Activated CD4-positive, alpha-beta T cell treated with anti-CD3 and anti-CD28 coated beads for 36 hours (primary cell): ENCODE data around the gene RIMOC1. TPM values are rescaled to one million over a fixed set of nuclear protein-coding genes. Genes with fewer than 3 reads are reported as not detected.
A peak's percentile ranks its signal among the peaks of the same experiment; 100 is the strongest.
"Not testable (repeated sequence)": the region's sequence is repeated elsewhere in the genome, so short reads cannot be mapped to it uniquely, and the experiment has no call there.

Experiments used
- ATAC-seq: fragments of 200-7000 bp; cut with Tn5 transposase; one replicate; pipeline ENCODE4 v1.10.0; 2021; ENCODE audit warnings: mild to moderate bottlenecking, moderate library complexity
- CTCF ChIA-PET: fragments of 350-600 bp; sonication (Branson Sonifier 250); formaldehyde crosslinking; loops from one replicate; lab custom pipeline; 2021; ENCODE audit warnings: antibody characterized with exemption; lab: Charles Lee
- POLR2A ChIA-PET: fragments of 350-600 bp; sonication (Branson Sonifier 250); formaldehyde crosslinking; loops from one replicate; lab custom pipeline; 2021; ENCODE audit warnings: antibody characterized with exemption, inconsistent platforms; lab: Charles Lee
- DNase-seq: peaks from one replicate; pipeline ENCODE4 v3.0.0-alpha.2; 2020
- H3K27ac Mint-ChIP-seq: one replicate; pipeline ENCODE4 v1.8.0; 2021; ENCODE audit warnings: mixed read lengths
- H3K27me3 Mint-ChIP-seq: one replicate; pipeline ENCODE4 v1.8.0; 2021; ENCODE audit warnings: mixed read lengths
- H3K36me3 Mint-ChIP-seq: one replicate; pipeline ENCODE4 v1.8.0; 2021; ENCODE audit warnings: low read depth, mixed read lengths
- H3K4me1 Mint-ChIP-seq: one replicate; pipeline ENCODE4 v1.8.0; 2021; ENCODE audit warnings: mixed read lengths
- H3K4me3 Mint-ChIP-seq: one replicate; pipeline ENCODE4 v1.8.0; 2021; ENCODE audit warnings: mild to moderate bottlenecking, moderate library complexity, mixed read lengths
- H3K9me3 Mint-ChIP-seq: one replicate; pipeline ENCODE4 v1.8.0; 2021; ENCODE audit warnings: low read depth, mixed read lengths
- intact Hi-C, 2 experiments: fragments of 100-400 bp; cut with DNase I in 1 of 2; cut with micrococcal nuclease in 1 of 2; formaldehyde crosslinking; loops; one replicate each; pipeline versions ENCODE4 v1.14.2 to v1.15.1; 2022 to 2024; cut with DNase I, micrococcal nuclease
- total RNA-seq, 2 experiments: library from RNA; stranded (reverse); gene quantifications; one replicate each; pipeline ENCODE4 v1.2.3, GENCODE V29; 2021

RIMOC1 gene
- total RNA-seq, 2 experiments from 2014 or later, result 25.4 to 26.7 TPM

DNA sequence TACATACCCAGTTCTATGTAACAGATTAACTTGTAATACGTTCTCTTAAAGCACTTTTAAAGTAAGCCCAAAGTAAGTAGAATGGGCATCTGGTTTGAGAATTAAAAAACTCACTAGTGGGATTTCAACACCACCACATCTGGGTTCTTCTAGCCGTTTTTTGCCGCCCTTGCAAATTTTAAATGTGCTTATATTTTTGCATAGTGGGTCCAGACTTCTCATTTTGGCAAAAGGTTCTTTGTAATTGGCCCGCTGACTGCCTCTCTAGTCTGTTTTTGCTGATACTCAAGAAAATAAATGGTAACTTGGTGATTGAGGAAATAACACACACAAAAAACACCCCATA, 20.4 kb downstream of the RIMOC1 start:
- DNase-seq, result no peak
- intact Hi-C loops, result loop anchor here in 1 of 2 experiments (10.0 kb wide), 3 partner anchors 1120 to 1590 kb away; partner anchors contain the start of genes ANXA2R, C5orf34 and NIM1K

GRCh38 chr5:41924872-41925554, 20.9 kb downstream of the RIMOC1 start, which contains the start of gene FBXO4:
TSS of gene FBXO4 (plus strand) at chr5:41925281. CDS start at chr5:41925310, 29 bp downstream.
- Mint-ChIP-seq H3K4me1 (peaks cover 24% of the 10 kb centered on the region), H3K27ac (peak within 1 kb of the TSS; percentile 99), H3K27me3 (no peaks in the 10 kb centered on the region), H3K9me3 (no peaks in the 10 kb centered on the region), H3K4me3 (peak within 1 kb of the TSS; percentile 85), H3K36me3 (peaks cover 10% of the 10 kb centered on the region)
- ATAC-seq (peak; percentile 98), DNase-seq (peak; percentile 94)
- CTCF ChIA-PET, result interaction anchor here (0.7 to 2.1 kb wide), 11 partner anchors 8 to 132 kb away, joined by 3 to 7 read pairs (median 4); partner anchors contain the start of gene RIMOC1
- POLR2A ChIA-PET, result interaction anchor here (0.6 to 1.7 kb wide), 5 partner anchors 21 to 1140 kb away, joined by 3 to 22 read pairs (median 3); partner anchors contain the start of gene RIMOC1
- intact Hi-C loops, result loop anchor here (1.0 to 10.0 kb wide), 8 partner anchors 21 to 1590 kb away; partner anchors contain the start of genes OXCT1 (in 2 of the 2), RIMOC1 (in 2 of the 2), ANXA2R (in 1 of the 2) and C5orf34 (in 1 of the 2)

More for the DNA sequence above, 20.4 kb downstream of the RIMOC1 start:
- H3K27ac Mint-ChIP-seq, result peak overlapping the region; percentile 99
- no peaks in the 10 kb centered on the region for H3K9me3 Mint-ChIP-seq
- CTCF ChIA-PET, result interaction anchor here (0.7 to 2.1 kb wide), 9 partner anchors 8 to 70 kb away, joined by 3 to 7 read pairs (median 4); partner anchors contain the start of gene RIMOC1
- peak overlapping the region; percentile 85 for H3K4me3 Mint-ChIP-seq
- POLR2A ChIA-PET, result interaction anchor here (0.7 to 1.7 kb wide), 2 partner anchors 21 to 68 kb away, joined by 3 to 22 read pairs; partner anchors contain the start of gene RIMOC1
- H3K27me3 Mint-ChIP-seq, result no peaks in the 10 kb centered on the region
- peaks cover 8% of the 10 kb centered on the region for H3K36me3 Mint-ChIP-seq
- H3K4me1 Mint-ChIP-seq, result peaks cover 24% of the 10 kb centered on the region
- no peak for ATAC-seq

GRCh38 chr5:41925555-41925951, 21.4 kb downstream of the RIMOC1 start:
- DNase-seq (peak; percentile 48), ATAC-seq (no peak)
- H3K9me3 Mint-ChIP-seq, result no peaks in the 10 kb centered on the region

DNA sequence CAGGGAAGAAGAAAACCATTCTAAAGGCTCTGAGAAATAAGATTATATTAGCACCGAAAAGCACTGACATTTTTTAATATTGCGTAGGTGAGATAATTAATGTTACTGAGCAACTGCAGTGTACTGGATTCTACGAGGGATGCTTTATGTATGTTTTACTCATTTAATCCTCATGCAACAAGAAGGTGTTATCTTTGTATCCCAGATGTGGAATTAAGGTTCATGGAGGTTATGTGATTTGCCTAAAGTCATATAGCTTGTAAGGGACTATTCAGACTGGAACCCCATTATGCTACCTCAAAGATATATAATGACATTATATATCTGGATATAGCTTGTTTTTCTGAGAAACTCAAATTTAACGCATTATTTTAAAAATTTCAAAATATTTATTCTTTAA, 23.5 kb downstream of the RIMOC1 start:
- no peak overlapping the region for H3K4me3 Mint-ChIP-seq
- ATAC-seq, result no peak
- no peak for DNase-seq
- intact Hi-C loops, result loop anchor here in 1 of 2 experiments (5.0 to 10.0 kb wide), 5 partner anchors 180 to 1587 kb away; partner anchors contain the start of genes ANXA2R, C5orf34, NIM1K and RPL37
- no peak overlapping the region for H3K27ac Mint-ChIP-seq
- peaks cover 21% of the 10 kb centered on the region for H3K4me1 Mint-ChIP-seq
- no peaks in the 10 kb centered on the region for H3K9me3 Mint-ChIP-seq
- CTCF ChIA-PET, result interaction anchor here (1.4 kb wide), 1 partner anchor 71 kb away, joined by 3 read pairs; no protein-coding TSS in a partner anchor
- H3K27me3 Mint-ChIP-seq, result no peaks in the 10 kb centered on the region
- peaks cover 22% of the 10 kb centered on the region for H3K36me3 Mint-ChIP-seq
- POLR2A ChIA-PET, result interaction anchor here (0.6 to 1.3 kb wide), 2 partner anchors 12 to 24 kb away, joined by 3 to 5 read pairs; no protein-coding TSS in a partner anchor

More at GRCh38 chr5:41925555-41925951, 21.4 kb downstream of the RIMOC1 start:
- Mint-ChIP-seq H3K4me1 (peaks cover 24% of the 10 kb centered on the region), H3K27ac (peak overlapping the region; percentile 99), H3K4me3 (peak overlapping the region; percentile 85), H3K27me3 (no peaks in the 10 kb centered on the region), H3K36me3 (peaks cover 13% of the 10 kb centered on the region)
- POLR2A ChIA-PET, result interaction anchor here (0.6 to 1.7 kb wide), 4 partner anchors 22 to 1140 kb away, joined by 3 to 22 read pairs (median 4); partner anchors contain the start of gene RIMOC1
- intact Hi-C loops, result loop anchor here (1.0 to 10.0 kb wide), 8 partner anchors 21 to 1589 kb away; partner anchors contain the start of genes OXCT1 (in 2 of the 2), RIMOC1 (in 2 of the 2), ANXA2R (in 1 of the 2) and C5orf34 (in 1 of the 2)
- CTCF ChIA-PET, result interaction anchor here (0.7 to 2.1 kb wide), 10 partner anchors 9 to 132 kb away, joined by 3 to 7 read pairs (median 4); partner anchors contain the start of gene RIMOC1

GRCh38 chr5:41929035-41929434, 24.9 kb downstream of the RIMOC1 start:
- intact Hi-C loops, result loop anchor here in 1 of 2 experiments (5.0 to 10.0 kb wide), 5 partner anchors 182 to 1586 kb away; partner anchors contain the start of genes ANXA2R, C5orf34, NIM1K and RPL37
- Mint-ChIP-seq H3K27ac (no peak overlapping the region), H3K9me3 (no peaks in the 10 kb centered on the region), H3K36me3 (peaks cover 27% of the 10 kb centered on the region), H3K4me1 (peaks cover 19% of the 10 kb centered on the region), H3K4me3 (no peak overlapping the region), H3K27me3 (no peaks in the 10 kb centered on the region)
- DNase-seq, result no peak
- ChIA-PET POLR2A (no interaction called here), CTCF (interaction anchor here (1.0 to 1.7 kb wide), 5 partner anchors 18 to 76 kb away, joined by 3 to 6 read pairs (median 4); no protein-coding TSS in a partner anchor)
- ATAC-seq, result no peak

- H3K27ac Mint-ChIP-seq, result no peak overlapping the region
- ChIA-PET POLR2A (no interaction called here), CTCF (no interaction called here)
- no peaks in the 10 kb centered on the region for H3K27me3 Mint-ChIP-seq
- no peak for ATAC-seq
- intact Hi-C loops, result no loop called here
- no peaks in the 10 kb centered on the region for H3K9me3 Mint-ChIP-seq
- H3K4me1 Mint-ChIP-seq, result no peaks in the 10 kb centered on the region
- DNase-seq, result no peak
- H3K36me3 Mint-ChIP-seq, result peaks cover 31% of the 10 kb centered on the region
- H3K4me3 Mint-ChIP-seq, result no peak overlapping the region
Measured at GRCh38 chr5:41932770-41933169, 28.6 kb downstream of the RIMOC1 start.

DNA sequence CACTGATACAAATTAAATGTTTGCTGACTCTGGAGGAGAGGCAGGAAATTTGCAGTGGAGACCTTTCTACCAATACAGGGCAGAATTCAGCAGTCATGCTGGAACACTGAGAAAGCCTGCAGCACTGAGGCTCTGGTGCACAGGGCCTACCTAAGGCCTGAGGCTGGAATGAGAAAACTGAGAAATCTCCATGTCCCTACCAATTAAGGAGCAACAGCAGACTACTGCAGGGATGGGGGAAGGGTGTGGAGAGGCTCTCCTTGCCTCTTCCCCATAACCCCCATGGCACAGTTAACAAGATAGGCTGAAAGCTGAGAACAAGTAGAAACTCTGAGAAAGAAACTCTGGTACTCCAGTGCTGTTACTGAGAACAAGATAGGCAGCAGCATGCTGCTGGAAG, 31.4 kb downstream of the RIMOC1 start:
- ATAC-seq (no peak), DNase-seq (no peak)
- intact Hi-C loops, result no loop called here
- Mint-ChIP-seq H3K9me3 (no peaks in the 10 kb centered on the region), H3K36me3 (peaks cover 27% of the 10 kb centered on the region), H3K4me1 (no peaks in the 10 kb centered on the region), H3K27ac (no peak overlapping the region), H3K27me3 (no peaks in the 10 kb centered on the region), H3K4me3 (no peak overlapping the region)
- CTCF ChIA-PET, result interaction anchor here (1.1 kb wide), 1 partner anchor 122 kb away, joined by 4 read pairs; no protein-coding TSS in a partner anchor
- POLR2A ChIA-PET, result no interaction called here

GRCh38 chr5:41940641-41941040, 36.5 kb downstream of the RIMOC1 start:
- ATAC-seq, result no peak
- CTCF ChIA-PET, result no interaction called here
- POLR2A ChIA-PET, result no interaction called here

DNA sequence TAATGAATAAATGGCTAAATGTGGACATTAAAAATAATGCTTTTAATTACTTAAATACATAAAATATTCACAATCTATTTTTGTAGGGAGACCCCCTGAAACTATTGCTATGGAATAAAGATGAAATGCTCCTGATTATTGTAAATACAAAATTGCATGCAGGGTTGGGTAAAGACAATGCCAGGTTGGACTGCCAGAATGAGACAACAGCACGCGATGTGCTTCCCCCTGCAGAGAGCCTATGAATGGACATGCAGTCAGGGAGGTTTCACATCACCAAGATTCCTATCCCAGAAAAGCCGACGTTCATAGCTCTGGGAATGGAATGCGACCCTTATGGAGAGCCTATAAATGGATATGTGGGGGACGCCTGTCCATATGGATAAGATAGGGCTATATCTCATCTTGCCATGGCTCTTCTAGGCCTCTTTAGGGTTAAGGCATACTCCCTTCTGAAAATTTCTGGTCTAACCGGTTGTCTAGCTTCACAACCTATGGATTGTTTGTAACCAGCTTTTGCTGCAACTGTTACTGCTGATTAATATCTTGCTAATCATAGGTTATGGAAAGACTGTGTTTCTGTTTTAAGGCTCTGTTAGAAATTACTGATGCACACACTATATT, 41.3 kb downstream of the RIMOC1 start:
- ATAC-seq, CTCF ChIA-PET, H3K36me3 Mint-ChIP-seq, H3K4me1 Mint-ChIP-seq, intact Hi-C loops, H3K9me3 Mint-ChIP-seq, H3K27me3 Mint-ChIP-seq, POLR2A ChIA-PET, H3K4me3 Mint-ChIP-seq, H3K27ac Mint-ChIP-seq, DNase-seq: not testable (repeated sequence)

More at GRCh38 chr5:41940641-41941040, 36.5 kb downstream of the RIMOC1 start:
- Mint-ChIP-seq H3K4me1 (no peaks in the 10 kb centered on the region), H3K9me3 (no peaks in the 10 kb centered on the region), H3K36me3 (peaks cover 9% of the 10 kb centered on the region), H3K27me3 (no peaks in the 10 kb centered on the region), H3K27ac (no peak overlapping the region), H3K4me3 (no peak overlapping the region)
- intact Hi-C loops, result no loop called here
- DNase-seq, result no peak

- Mint-ChIP-seq H3K9me3 (peaks cover 8% of the 10 kb centered on the region), H3K27ac (no peak overlapping the region), H3K36me3 (no peaks in the 10 kb centered on the region), H3K4me3 (no peak overlapping the region), H3K27me3 (peaks cover 5% of the 10 kb centered on the region), H3K4me1 (no peaks in the 10 kb centered on the region)
- intact Hi-C loops, result no loop called here
- ATAC-seq, result no peak
- POLR2A ChIA-PET, result no interaction called here
- DNase-seq, result no peak
- CTCF ChIA-PET, result no interaction called here
Measured at GRCh38 chr5:41951224-41951623, 47.1 kb downstream of the RIMOC1 start.
